H9 (cell line): ENCODE data around the gene RBMS3. TPM values are rescaled to one million over a fixed set of nuclear protein-coding genes. Genes with fewer than 3 reads are reported as not detected.

Experiments used
- DNase-seq: peaks from one replicate; pipeline ENCODE4 v3.0.0-alpha.2; 2017
- H2AFZ ChIP-seq: one replicate; pipeline ENCODE4 v1.6.1; 2013; ENCODE audit warnings: mild to moderate bottlenecking, low read length, control low read depth, moderate library complexity
- H2AK5ac ChIP-seq: 2 replicates; pipeline ENCODE4 v1.6.1; 2013; ENCODE audit warnings: low read length, control low read depth, mixed read lengths; ENCODE audit not compliant: insufficient read length
- H2BK120ac ChIP-seq: one replicate; pipeline ENCODE4 v1.6.1; 2013; ENCODE audit warnings: low read depth, mild to moderate bottlenecking, low read length, control low read depth, inconsistent platforms; ENCODE audit not compliant: poor library complexity, severe bottlenecking
- H2BK12ac ChIP-seq: 2 replicates; pipeline ENCODE4 v1.6.1; 2013; ENCODE audit warnings: low read length, control low read depth, mixed read lengths, low read depth; ENCODE audit not compliant: insufficient read length
- H2BK15ac ChIP-seq: 2 replicates; pipeline ENCODE4 v1.6.1; 2013; ENCODE audit warnings: low read depth, low read length, control low read depth
- H2BK20ac ChIP-seq: one replicate; pipeline ENCODE4 v1.6.1; 2013; ENCODE audit warnings: low read depth, mild to moderate bottlenecking, low read length, control low read depth, inconsistent platforms; ENCODE audit not compliant: poor library complexity, severe bottlenecking
- H2BK5ac ChIP-seq: 2 replicates; pipeline ENCODE4 v1.6.1; 2013; ENCODE audit warnings: low read length, control low read depth, mixed read lengths; ENCODE audit not compliant: insufficient read length
- H3K14ac ChIP-seq: 2 replicates; pipeline ENCODE4 v1.6.1; 2013; ENCODE audit warnings: low read length, control low read depth; ENCODE audit not compliant: insufficient read depth
- H3K18ac ChIP-seq: 2 replicates; pipeline ENCODE4 v1.6.1; 2013; ENCODE audit warnings: low read depth, mild to moderate bottlenecking, mixed read lengths, low read length, control low read depth; ENCODE audit not compliant: insufficient read length
- H3K23ac ChIP-seq: 2 replicates; pipeline ENCODE4 v1.6.1; 2013; ENCODE audit warnings: low read length, control low read depth, mixed read lengths, low read depth; ENCODE audit not compliant: insufficient read length
- H3K23me2 ChIP-seq: 2 replicates; pipeline ENCODE4 v1.6.1; 2013; ENCODE audit warnings: low read depth, mild to moderate bottlenecking, mixed read lengths, low read length, control low read depth; ENCODE audit not compliant: insufficient read length, poor library complexity, severe bottlenecking
- H3K27ac ChIP-seq: 2 replicates; pipeline ENCODE4 v1.5.1; 2013; ENCODE audit warnings: low read length, control low read depth, mixed read lengths, low read depth; ENCODE audit not compliant: insufficient read length
- H3K27me3 ChIP-seq: 2 replicates; pipeline ENCODE4 v1.6.1; 2013; ENCODE audit warnings: low read length, control low read depth, inconsistent platforms; ENCODE audit not compliant: insufficient read depth
- H3K4ac ChIP-seq: 2 replicates; pipeline ENCODE4 v1.6.1; 2013; ENCODE audit warnings: low read depth, mild to moderate bottlenecking, control low read depth, inconsistent platforms, low read length, moderate library complexity
- H3K4me1 ChIP-seq: 2 replicates; pipeline ENCODE4 v1.6.1; 2013; ENCODE audit warnings: low read length, control low read depth, inconsistent platforms; ENCODE audit not compliant: insufficient read depth
- H3K4me2 ChIP-seq: 2 replicates; pipeline ENCODE4 v1.6.1; 2013; ENCODE audit warnings: low read length, control low read depth, mixed read lengths; ENCODE audit not compliant: insufficient read length, insufficient read depth
- H3K56ac ChIP-seq: 2 replicates; pipeline ENCODE4 v1.6.1; 2013; ENCODE audit warnings: low read depth, mild to moderate bottlenecking, mixed read lengths, low read length, control low read depth; ENCODE audit not compliant: insufficient read length
- H3K79me1 ChIP-seq: 2 replicates; pipeline ENCODE4 v1.6.1; 2013; ENCODE audit warnings: low read depth, mild to moderate bottlenecking, moderate library complexity, low read length, control low read depth, inconsistent platforms; ENCODE audit not compliant: insufficient read depth, poor library complexity, severe bottlenecking
- H3K79me2 ChIP-seq: 2 replicates; pipeline ENCODE4 v1.6.1; 2013; ENCODE audit warnings: low read length, control low read depth, inconsistent platforms; ENCODE audit not compliant: insufficient read depth
- H3K9ac ChIP-seq: 2 replicates; pipeline ENCODE4 v1.6.1; 2013; ENCODE audit warnings: low read length, control low read depth, mixed read lengths; ENCODE audit not compliant: insufficient read length; ENCODE audit errors: extremely low read depth
- H3K9me3 ChIP-seq: one replicate; pipeline ENCODE4 v1.6.1; 2013; ENCODE audit warnings: low read depth, low read length, inconsistent platforms; ENCODE audit not compliant: control insufficient read depth
- H3T11ph ChIP-seq: one replicate; pipeline ENCODE4 v1.6.1; 2013; ENCODE audit warnings: mild to moderate bottlenecking, low read length, control low read depth, inconsistent platforms
- H4K20me1 ChIP-seq: one replicate; pipeline ENCODE4 v1.6.1; 2013; ENCODE audit not compliant: control insufficient read depth, insufficient read length, insufficient read depth
- H4K5ac ChIP-seq: 2 replicates; pipeline ENCODE4 v1.6.1; 2013; ENCODE audit warnings: low read depth, mild to moderate bottlenecking, mixed read lengths, low read length, control low read depth; ENCODE audit not compliant: insufficient read length
- H4K8ac ChIP-seq: replicated peaks from 2 replicates; pipeline ENCODE4 v1.6.1; 2013; ENCODE audit warnings: low read length, control low read depth, mixed read lengths, low read depth; ENCODE audit not compliant: insufficient read length
- H4K91ac ChIP-seq: 2 replicates; pipeline ENCODE4 v1.6.1; 2013; ENCODE audit warnings: low read depth, mild to moderate bottlenecking, moderate library complexity, mixed read lengths, low read length, control low read depth; ENCODE audit not compliant: insufficient read length
- H3K27ac Mint-ChIP-seq, 3 experiments: 2 replicates in 2 of 3; 3 replicates in 1 of 3; pipeline ENCODE4 v1.8.0; 2020 to 2021; ENCODE audit warnings: mixed read lengths in 3 of 3, mild to moderate bottlenecking in 1 of 3, moderate library complexity in 1 of 3
- H3K27me3 Mint-ChIP-seq: 2 replicates; pipeline ENCODE4 v1.8.0; 2021; ENCODE audit warnings: low read depth, mild to moderate bottlenecking, moderate library complexity, mixed read lengths
- H3K36me3 Mint-ChIP-seq, 3 experiments: 2 replicates in 2 of 3; 3 replicates in 1 of 3; pipeline ENCODE4 v1.8.0; 2020 to 2021; ENCODE audit warnings: low read depth in 3 of 3, mixed read lengths in 3 of 3; ENCODE audit not compliant: insufficient read depth in 1 of 3
- H3K4me1 Mint-ChIP-seq, 2 experiments: 2 replicates each; pipeline ENCODE4 v1.8.0; 2020; ENCODE audit warnings: mixed read lengths in 2 of 2
- H3K4me3 Mint-ChIP-seq, 2 experiments: 2 replicates in 1 of 2; 3 replicates in 1 of 2; pipeline ENCODE4 v1.8.0; 2020 to 2021; ENCODE audit warnings: mild to moderate bottlenecking in 2 of 2, mixed read lengths in 2 of 2, moderate library complexity in 1 of 2
- H3K9me3 Mint-ChIP-seq, 2 experiments: 2 replicates in 1 of 2; 3 replicates in 1 of 2; pipeline ENCODE4 v1.8.0; 2020; ENCODE audit warnings: mild to moderate bottlenecking in 2 of 2, mixed read lengths in 2 of 2, moderate library complexity in 1 of 2
- CTCF ChIP-seq: fragments of 200-600 bp; sonication (generic); conservative IDR thresholded peaks from 3 replicates; pipeline ENCODE4 v1.8.0; 2021; ENCODE audit warnings: antibody characterized with exemption, mild to moderate bottlenecking
- WGBS: extraction: QIAGEN DNeasy Blood & Tissue Kit; methylation state at CpG from one replicate; pipeline ENCODE4 v1.1.7; 2013; ENCODE audit warnings: missing lambda C conversion rate, low lambda C conversion rate, mixed read lengths; ENCODE audit not compliant: insufficient read length; ENCODE audit errors: extremely low coverage; 5-methylcytosine and 5-hydroxymethylcytosine counted together
- total RNA-seq: library from RNA; stranded (reverse); gene quantifications from 2 replicates; pipeline ENCODE4 v1.2.1, GENCODE V29; 2021

Gene RBMS3
- total RNA-seq, 1 experiment from 2014 or later = 8.1 TPM

- Mint-ChIP-seq H3K27me3 (no peaks in the 10 kb centered on the region), H3K27ac (peak overlapping the region in 1 of 3 experiments; percentile 30; a peak in 1 of 7 replicates)
- no peak overlapping the region for H3K56ac ChIP-seq
Measured at GRCh38 chr3:29919571-29919970, 638.7 kb downstream of the RBMS3 start.

More at GRCh38 chr3:29919571-29919970, 638.7 kb downstream of the RBMS3 start:
- no peak overlapping the region for H3K4me2 ChIP-seq
- no peak overlapping the region for H2BK5ac ChIP-seq
- H3K23ac ChIP-seq = no peak overlapping the region
- H3K4me3 Mint-ChIP-seq = no peak overlapping the region
- TF ChIP-seq CTCF = no peak
- H3K36me3 Mint-ChIP-seq = no peaks in the 10 kb centered on the region
- H3K9me3 ChIP-seq = no peaks in the 10 kb centered on the region
- no peak overlapping the region for H2BK20ac ChIP-seq
- H2BK12ac ChIP-seq = no peak overlapping the region
- H3K27me3 ChIP-seq = no peaks in the 10 kb centered on the region
- H4K5ac ChIP-seq = no peak overlapping the region
- H3K27ac ChIP-seq = no peak overlapping the region
- H3K4me1 ChIP-seq = no peaks in the 10 kb centered on the region; the same call in 1 of the 2 replicates
- H2BK15ac ChIP-seq = no peak overlapping the region
- H3K4me1 Mint-ChIP-seq = peaks cover 0 to under 1% of the 10 kb centered on the region in 2 experiments; a peak in 3 of 4 replicates
- H2BK120ac ChIP-seq = no peak overlapping the region
- H3K9me3 Mint-ChIP-seq = no peaks in the 10 kb centered on the region
- no peak overlapping the region for H3K4ac ChIP-seq
- H3T11ph ChIP-seq = no peak overlapping the region
- H3K79me1 ChIP-seq = no peaks in the 10 kb centered on the region
- H3K9ac ChIP-seq = no peak overlapping the region
- H3K18ac ChIP-seq = no peak overlapping the region
- no peak overlapping the region for H3K14ac ChIP-seq
- H3K23me2 ChIP-seq = no peaks in the 10 kb centered on the region
- no peak overlapping the region for H2AFZ ChIP-seq
- DNase-seq = no peak
- no peak overlapping the region for H2AK5ac ChIP-seq
- no peaks in the 10 kb centered on the region for H3K79me2 ChIP-seq
- H4K91ac ChIP-seq = no peak overlapping the region
- H4K20me1 ChIP-seq = no peaks in the 10 kb centered on the region
- WGBS = no CpG with 5 or more reads among the region's 1 CpG
- H4K8ac ChIP-seq = no peak overlapping the region
